ENCODE measurements around the gene CILP.

CILP gene

DNA sequence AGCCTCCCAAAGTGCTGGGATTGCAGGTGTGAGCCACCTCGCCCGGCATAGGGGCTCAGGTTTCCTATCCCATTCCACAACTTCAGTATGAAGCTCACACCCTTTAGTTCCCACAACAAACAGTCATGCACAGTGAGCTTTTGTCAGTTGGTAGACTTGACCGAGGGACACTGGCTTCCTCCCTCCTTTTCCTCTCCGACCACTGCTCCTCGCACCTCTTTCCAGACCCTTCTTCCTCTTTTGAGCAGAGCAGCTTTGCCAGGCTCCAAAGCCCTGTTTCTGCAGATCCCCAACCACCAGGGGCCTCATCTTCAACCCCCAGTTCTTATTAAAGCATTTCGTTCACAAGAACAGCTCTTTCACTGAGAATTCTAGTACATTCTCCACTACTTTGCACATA, 12.7 kb upstream of the CILP start:
- no peak for DNase-seq

DNA sequence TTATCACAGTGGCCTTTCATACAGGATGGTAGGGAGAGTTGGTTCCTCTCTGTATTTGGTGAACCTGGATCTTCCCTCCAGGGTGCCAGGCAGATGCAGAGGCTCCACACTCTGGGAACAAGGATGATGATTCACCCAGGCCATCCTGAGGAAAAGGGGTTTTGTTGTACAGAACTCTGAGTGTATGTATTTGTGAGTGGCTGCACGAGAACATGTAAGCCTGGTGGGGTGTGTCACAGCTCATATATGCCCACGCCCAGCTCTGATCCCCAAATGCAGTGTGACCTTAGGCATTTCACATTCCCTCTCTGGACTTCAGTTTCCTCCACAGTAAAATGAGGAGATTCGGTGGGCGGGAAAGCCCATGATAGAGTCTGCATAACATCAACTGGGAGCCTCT, 11.6 kb upstream of the CILP start:
- no peak for DNase-seq

DNA sequence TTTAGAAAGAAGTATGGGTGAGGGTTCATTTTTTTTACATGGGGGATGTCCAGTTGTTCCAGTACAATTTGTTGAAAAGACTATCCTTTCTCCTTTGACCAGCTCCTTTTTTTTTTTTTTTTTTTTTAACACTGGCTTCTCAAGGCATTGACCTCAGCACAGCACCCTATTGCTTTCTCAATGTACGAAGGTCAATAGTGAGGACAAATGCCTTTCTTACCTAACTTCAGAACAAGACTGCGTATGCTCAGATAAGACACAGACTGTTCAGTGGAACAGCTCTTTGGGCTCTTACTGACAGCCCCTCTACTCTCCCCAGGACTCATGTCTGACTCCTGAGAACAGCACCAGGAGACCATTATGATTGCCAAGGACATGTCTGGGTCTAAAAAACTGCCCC, 10.4 kb upstream of the CILP start:
- no peak for DNase-seq

DNA sequence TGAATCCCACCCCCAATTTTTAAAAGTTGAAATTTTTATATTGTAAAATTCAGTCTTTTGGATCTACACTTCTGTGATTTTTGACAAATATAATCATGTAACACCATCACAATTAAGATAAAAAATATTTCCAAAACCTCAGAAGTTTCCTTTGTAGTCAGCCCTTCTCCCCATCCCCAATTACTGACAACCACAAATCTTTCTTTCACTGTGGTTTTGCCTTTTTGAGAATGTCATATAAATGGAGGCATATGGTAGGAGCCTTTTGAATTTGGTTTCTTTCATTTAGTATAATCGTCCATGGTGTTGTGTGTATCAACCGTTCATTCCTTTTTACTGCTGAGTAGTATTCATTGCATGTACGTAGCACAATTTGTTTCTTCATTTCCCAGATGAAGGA, 7.9 kb upstream of the CILP start:
- no peak for DNase-seq

DNA sequence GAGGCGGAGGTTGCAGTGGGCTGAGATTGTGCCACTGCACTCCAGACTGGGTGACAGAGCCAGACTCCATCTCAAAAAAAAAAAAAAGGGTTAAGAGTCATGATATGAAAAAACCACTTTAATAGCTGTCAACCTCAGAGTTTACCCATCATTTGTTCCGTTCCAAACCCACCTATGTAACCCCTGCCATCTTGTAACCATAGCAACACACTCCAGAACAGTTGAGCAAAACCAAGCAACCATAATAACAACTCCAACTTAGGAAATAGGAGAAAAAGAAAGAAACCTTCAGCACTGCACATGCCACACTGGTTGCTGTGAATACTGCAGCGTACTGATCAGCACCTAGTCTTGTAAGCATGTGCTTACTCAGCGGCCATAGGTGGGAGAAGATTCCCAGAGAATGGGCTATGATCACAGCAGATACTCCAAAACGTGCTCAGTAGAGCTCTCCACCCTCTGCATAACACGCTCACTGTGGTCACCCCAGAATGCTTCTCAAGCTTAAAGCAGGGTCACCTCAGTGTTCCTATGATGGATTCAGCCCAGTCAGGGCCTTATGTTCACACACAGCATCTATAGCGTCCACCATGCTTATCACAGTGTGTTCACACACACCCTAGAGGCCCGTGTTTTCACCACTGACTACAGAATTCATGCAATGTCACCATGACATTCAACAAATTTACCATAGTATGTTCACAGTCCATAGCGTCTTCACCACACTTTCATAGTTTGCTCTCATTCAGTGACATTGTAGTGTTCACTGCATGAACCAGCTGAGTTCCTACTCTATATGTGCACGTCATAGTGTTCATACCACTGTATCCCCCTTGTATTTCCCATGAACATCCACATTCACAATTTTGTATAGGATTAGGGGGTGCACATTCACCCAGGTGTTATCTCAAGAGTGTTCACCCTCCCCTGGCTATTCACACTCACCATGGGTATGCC, 6.5 kb upstream of the CILP start:
- no peak for DNase-seq

DNA sequence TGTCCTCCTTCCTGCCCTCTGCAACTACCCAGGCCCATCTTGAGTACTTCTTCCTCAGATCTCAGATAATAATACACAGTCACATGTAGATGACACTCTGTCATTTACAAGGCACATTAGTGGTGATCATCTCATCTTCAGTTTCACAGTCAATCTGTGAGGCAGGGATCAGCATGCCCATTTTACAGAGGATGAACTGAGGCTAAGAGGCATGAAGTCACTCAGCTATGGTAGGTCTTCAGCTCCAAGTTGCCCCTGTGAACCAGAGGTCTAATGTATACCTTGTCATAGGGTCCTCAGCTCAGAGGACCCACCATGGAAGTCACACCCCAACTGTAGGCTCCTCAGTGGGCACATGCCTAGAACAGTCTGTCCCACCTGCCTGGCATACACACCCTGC, 4.2 kb upstream of the CILP start:
- DNase-seq = no peak

DNA sequence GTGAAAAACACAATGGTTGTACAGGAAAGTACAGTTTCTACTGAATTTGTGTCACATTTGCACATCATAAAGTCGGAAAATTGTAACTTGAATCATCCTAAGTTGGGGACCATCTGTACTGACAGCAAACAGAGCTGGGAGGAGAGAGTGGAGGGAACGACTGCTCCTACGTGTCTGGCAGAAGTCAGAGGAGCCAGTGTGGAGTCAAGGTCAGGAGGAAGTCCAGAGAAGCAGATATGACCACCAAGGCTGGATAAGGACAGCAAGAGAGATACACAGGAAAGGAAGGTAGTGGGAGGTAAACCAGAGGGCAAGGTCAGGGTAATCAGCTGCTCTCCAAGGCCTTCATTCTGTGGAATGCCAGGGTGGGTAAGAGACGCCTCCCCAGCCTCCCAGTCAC, 2.7 kb upstream of the CILP start:
- DNase-seq = no peak

DNA sequence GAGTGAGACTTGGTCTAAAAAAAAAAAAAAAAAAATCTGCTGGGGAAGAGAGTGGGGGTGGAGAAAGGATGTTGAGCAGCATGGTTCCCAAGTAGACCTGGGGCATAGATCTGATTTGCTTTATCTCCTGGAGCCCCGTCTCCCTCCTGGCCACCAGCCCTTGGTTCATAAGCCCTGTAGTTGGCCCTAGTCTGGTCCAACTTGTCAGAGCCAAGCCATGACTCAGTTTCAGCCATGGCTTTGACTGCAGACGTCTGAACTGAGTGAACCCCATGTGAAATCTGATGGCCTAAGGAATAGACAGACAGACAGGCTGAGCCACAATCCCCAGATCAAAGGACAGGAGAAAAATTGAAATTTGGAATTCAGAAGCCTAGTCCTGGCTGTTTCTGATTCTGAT, 2.0 kb upstream of the CILP start:
- DNase-seq = no peak

DNA sequence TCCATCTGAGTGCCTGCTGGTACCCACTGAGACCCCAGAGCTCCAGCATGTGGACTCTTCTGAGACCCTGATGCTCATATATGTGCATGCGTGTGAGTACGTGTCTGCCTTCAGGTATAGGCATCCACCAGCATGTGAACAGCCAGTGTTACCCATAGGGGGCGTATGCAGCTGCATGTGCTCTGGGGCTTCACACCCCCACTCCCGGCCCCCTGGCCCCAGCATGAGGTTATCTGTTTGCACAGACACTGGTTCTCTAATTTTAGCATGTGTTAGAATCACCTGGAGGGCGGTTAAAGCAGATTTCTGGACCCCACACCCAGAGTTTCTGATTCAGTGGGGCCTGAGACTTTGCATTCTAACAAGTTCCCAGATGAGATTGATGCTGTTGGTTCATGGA, 824 bp upstream of the CILP start:
- DNase-seq = no peak

DNA sequence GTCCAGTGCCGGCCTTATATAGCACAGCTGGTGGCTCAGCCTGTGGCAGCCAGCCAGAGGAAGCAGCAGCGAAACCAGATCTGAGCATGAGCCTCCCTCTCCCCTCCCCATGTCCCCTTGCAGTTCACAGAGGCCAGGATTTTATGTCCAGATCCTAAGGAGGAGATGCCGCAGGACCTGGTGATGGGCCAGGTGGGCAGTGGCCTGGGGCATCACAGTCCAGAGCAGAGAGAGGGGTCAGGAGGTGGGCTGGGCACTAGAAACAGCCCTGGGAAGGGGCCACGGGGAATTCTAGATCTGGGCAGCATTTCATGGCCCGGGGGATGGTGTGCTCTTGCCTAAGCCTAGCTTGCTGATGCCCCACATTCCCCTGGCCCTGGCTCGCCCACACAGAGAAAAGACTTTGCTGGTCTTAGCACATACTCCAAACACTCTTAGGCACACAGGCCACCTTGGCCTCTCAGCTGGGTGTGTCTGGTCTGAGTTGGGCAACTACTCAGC, 259 bp upstream of the CILP start:
- DNase-seq = no peak

DNA sequence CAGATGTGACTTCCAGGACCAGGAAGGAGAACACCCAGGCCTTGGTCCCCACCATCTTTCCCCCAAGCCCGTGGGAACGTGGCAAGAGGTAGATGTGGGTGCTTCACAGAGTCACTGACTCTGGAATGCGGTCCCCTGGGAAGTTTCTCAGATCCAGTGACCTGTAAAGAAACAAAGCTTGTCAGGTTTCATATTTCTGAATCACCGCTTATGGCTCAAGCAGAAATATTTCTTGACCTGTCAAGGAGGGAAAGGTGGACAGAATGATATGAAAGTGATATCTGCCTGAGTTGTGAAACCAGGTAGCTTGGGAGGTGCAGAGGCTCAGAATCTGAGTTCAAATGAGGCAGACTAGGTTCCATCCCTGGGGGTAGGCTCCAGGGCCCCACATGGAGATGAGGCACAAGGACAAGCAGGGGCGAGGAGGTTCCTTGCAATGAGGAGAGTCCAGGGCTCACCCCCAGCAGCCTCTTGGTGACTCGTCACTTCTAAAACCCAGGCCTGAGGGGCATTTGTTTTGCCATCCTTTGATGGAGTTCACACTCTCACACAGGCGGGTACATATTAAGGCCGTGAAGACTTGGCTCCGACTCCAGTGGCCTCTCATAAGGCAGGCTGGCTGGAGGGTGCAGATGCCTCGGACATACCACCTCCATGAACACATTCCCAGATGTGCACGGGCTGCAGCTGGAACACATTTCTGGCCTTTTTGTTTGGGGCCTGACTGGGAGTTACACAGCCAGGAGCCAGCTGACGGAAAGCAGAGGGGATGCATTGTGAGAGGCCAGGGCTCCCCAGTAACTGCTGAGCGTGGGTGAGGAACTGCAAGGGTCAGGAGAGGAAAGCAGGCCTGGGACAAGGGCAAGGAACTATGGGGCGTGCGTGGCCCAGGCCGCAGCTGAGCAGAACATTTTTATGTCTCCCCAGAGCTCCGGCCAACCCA, 1.3 kb downstream of the CILP start:
- no peak for DNase-seq

DNA sequence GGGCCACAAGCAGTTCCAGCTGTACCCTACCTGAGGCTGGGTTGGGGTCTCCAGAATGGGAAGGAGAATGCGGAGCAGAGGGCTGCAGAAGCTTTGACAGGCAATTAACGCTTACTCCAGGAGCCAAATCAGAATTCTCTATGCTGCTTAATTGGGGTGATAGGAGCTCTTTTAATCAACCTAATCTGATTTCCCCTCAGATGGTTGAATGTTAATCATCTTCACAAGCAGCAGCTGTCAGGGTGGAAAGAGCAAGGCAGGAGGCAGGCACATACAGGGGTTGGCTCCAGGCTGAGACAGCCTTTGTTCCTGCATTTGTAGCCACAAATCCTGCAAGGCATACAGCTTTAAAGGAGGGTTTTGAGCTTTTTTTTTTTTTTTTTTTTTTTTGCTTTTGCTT, 2.6 kb downstream of the CILP start:
- no peak for DNase-seq

DNA sequence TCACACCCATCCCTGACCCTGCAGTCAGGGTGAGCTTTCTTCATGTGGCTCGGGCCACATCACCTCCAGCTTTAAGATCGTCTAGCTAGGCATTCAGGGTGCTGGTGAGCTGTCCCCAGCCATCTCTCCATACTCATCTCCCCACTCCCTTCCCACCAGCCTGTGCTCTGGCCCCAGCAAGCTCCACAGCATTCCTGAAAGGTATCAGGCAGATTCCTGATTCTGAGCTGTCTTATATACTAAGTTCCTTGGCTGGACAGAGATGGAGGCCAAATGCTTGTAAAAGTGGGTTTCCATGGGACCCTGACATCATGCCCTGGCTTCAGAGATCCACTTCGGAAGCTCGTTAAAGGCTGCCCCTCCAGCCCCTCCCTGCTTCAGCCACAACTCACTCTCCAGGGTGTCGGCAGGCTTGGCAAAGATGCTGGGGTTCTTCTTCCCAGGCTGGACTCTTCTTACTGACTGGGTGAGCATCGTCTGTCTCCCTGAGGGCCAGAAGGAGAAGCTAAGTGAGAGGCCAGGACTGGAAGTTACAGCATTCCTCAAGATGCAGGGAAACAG, 3.9 kb downstream of the CILP start:
- no peak for DNase-seq

DNA sequence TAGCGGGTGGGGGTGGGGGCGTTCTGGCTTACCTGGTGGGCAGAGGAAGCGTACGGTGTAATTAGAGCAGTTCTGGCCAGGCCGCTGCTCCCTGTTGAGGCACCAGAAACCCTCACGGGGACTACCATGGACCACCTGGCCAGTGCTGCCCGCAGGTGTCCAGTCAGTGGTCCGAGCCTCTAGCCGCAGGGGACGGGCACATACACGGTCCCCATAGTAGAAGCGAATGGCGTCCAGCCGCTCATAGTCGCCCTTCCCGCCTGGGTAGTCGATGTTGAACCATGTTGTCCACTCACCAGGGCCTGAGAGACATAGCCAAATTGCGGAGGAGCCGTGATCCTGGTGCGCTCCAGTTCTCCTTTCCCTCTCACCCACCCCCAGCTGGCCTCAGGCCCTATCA, 4.5 kb downstream of the CILP start:
- DNase-seq = no peak

DNA sequence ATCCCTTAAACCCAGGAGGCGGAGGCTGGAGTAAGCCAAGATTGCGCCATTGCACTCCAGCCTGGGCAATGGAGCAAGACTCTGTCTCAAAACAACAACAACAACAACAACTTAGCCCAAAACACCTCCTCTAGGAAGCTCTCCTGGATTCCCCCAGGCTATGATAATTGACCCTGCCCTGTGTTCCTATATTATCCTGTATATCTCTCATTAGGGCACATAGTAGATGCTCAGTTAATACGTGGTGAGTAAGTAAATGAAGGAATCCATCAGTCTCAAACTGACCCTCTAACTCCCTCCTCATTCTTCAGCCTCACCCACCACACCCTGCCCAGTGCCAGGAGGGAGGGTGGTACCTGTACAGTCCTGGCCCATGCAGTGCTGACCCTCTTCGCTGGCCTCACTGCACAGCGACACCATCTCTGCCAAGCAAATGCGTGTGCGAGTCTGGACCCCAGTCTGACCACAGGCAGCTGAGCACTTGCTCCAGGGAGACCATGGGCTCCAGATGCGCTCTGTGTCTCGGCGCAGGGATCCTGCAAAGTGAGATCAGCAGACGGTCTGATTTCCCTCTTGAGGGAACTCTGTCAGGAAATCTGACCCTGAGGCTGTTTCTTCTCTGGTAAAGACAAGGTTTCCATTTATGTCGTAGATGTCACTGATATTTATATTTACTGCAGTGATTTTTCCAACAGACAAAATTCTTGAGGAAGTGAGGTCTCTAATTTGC, 6.2 kb downstream of the CILP start:
- DNase-seq = no peak

DNA sequence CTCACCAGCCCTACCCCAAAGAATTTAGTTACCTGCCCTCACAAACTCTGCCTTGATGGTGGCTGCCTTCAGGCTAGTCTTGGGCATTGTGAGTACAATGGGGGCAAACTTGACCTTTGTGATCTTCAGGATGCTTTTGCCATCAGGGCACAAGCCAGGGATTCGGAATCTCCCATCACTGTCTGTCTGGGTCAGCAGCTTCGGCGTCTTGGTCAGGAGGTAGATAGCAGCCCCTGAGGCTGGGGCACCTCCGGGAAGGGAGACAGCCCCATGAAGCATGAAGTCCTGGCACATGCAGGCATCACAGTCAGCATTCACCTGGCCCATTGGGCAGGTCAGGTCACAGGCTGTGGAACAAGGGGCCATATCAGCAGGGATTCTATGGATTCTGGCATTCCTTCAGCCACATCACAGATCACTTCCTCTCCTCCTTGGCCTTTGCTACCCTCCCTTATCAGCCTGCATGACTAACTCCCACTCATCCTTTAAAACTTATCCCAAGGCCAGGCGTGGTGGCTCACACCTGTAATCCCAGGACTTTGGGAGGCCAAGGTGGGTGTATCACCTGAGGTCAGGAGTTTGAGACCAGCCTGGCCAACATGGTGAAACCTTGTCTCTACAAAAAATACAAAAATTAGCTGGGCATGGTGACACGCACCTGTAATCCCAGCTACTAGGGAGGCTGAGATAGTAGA, 6.9 kb downstream of the CILP start:
- DNase-seq = no peak

DNA sequence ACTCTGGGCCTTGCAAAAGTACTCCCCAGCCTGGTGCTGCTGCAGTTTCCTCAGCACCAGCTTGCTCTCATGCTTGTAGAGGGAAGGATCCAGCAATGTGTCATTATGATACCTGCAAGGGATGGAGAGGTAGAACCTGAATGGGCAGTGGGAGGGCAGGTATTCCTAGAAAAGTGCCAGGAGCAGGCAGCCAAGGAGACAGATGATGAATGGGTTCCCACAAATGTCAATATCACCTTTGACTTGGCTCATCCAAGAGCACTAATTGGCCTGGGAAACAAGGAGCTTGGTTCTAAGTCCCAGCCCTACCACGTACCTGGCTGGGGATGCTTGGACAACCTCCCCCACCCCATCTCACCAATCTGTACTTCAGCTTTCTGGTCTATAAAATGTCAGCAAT, 9.4 kb downstream of the CILP start:
- no peak for DNase-seq

DNA sequence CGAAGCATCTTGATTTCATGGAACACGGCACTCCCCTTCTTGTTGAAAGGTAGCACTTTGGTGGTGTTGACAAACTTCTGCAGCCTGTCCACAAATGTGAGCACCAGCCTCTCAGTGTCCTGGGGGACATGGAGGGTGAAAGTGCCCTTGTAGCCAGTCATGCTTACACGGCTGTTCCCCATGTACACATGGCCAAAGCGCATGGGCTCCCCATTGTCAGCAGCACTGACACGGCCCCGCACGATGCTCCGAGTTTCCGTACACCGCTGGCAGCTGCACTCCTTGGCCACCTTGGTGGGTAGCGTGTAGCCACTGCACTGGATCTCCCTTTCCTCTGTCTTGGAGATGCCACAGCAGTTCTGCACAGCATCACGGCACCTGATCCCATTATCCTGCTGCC, 12.7 kb downstream of the CILP start:
- DNase-seq = no peak

DNA sequence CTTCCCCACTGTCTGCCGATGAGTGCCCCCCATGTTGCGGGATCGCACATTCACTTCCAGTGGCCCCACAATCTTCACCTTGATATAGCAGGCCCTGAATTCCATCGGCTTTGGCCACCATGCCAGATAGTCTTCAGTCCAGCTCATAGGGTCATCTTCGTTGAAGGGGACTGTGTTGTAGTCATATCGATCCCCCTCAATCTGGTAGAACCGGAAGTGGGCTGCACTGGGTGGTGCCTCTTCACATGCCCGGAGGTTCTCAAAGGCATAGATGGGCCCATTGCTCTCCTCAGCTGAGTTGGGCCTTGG, 14.0 kb downstream of the CILP start:
- DNase-seq = no peak

DNA sequence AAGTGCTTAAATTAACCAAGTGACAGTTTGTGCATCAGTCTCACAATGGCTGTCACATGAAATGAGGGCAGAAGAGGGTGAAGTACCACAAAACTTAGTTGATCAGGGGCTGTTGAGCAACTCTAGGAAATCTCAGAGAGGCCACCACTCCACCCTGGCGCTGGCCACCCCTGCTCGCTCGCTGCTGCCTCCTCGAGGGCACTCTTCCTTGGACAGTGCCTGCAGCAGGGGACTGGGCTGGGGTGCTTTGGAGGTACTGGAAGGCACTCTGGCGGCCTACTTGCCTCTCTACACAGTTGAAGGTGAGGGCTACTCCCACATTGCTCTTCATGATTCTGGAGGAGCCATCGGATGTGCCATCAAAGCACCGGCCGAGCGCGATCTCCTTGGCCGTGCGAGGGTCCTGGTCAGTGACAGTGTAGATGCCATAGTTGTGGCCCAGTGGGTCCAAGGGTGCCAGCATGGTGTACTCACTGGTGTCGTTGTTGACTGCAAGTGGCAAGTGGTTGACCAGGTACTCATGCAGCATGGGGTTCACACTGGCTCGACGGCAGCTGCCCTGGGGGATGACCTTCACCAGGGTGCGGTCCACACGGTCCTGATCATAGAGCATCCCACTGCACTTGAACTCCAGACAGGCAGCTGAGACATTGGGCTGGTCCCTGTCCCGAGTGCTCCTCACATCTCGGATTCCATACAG, 14.5 kb downstream of the CILP start:
- no peak for DNase-seq

DNA sequence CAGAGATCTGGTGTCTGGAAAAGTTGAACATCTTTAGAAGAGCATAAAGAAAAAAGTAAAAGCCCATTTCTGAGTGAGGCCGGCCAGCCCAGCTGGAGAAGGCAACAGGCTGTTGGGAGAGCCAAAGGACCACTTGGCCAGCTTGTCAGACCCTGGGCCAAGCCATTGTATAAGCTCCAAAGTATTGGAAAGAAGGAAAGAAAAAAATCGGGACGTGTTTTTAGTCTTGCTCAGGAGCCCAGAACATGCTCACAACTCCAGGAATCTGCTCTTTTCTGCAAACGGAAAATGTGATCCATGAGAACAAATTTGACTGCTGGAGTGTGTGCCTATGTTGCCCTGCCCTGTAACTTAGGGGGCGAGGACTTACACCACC, 15.7 kb downstream of the CILP start:
- no peak for DNase-seq

Data from DMS79 treated with DMSO at 0.1 percent for 48 hours (cell line).